IPS-18a (cell line): ENCODE measurements around the gene EPG5.
"Not testable (repeated sequence)": the region's sequence is repeated elsewhere in the genome, so short reads cannot be mapped to it uniquely, and the experiment has no call there.

Experiments used
- H3K27ac ChIP-seq: one replicate; pipeline ENCODE4 v1.5.1; 2013; ENCODE audit warnings: low read length
- H3K27me3 ChIP-seq: one replicate; pipeline ENCODE4 v1.6.1; 2013; ENCODE audit warnings: mild to moderate bottlenecking, low read length; ENCODE audit not compliant: control insufficient read depth, insufficient read depth
- H3K36me3 ChIP-seq: one replicate; pipeline ENCODE4 v1.6.1; 2013; ENCODE audit warnings: low read depth, low read length; ENCODE audit not compliant: control insufficient read depth
- H3K4me1 ChIP-seq: one replicate; pipeline ENCODE4 v1.6.1; 2013; ENCODE audit warnings: low read depth, low read length; ENCODE audit not compliant: control insufficient read depth
- H3K4me3 ChIP-seq: one replicate; pipeline ENCODE4 v1.5.1; 2013; ENCODE audit warnings: low read length
- H3K9ac ChIP-seq: one replicate; pipeline ENCODE4 v1.6.1; 2013; ENCODE audit warnings: mild to moderate bottlenecking, low read length, moderate library complexity
- H3K9me3 ChIP-seq: one replicate; pipeline ENCODE4 v1.6.1; 2013; ENCODE audit warnings: low read depth, low read length; ENCODE audit not compliant: control insufficient read depth

EPG5 gene

DNA sequence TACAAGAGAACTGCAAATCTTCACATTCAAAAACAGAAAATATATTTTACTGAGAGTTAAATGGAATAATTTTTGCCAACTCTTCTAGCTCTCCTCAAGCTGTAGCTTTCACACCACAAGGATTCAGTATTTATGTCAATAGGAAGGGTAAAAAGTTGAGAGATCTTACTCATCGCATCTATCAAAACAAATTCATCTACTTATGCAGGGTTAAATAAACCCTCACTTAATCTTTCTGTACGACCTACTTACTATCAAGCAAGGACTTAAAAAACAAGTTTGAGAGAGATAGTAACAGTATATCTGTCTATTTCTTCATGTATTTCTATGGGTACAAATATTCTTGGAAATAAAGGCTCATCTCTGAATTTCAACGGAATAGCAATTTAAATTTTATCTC, 106.2 kb downstream of the EPG5 start:
- Histone ChIP-seq H3K9ac (no peak overlapping the region), H3K36me3 (peaks cover 51% of the 10 kb centered on the region)

DNA sequence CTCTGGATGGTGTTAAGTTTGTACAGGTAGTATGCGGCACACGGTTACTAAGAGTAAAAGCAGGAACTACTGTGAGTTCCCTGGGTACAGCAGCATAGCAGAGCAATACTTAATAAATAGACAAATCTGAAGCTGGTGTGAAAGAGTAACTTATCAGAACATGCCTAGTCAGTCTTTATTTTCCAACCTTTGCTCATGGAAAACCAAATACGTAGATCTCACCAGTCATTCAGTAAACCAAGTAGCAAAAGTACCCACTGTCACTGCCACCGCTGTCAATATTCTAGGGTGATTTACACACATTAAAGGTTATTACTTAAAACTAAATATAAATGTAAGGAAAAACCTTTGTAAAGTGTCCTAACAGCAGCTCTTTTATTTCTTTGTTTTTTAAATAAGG, 106.6 kb downstream of the EPG5 start:
- Histone ChIP-seq H3K9me3 (no peaks in the 10 kb centered on the region), H3K36me3 (peaks cover 51% of the 10 kb centered on the region), H3K4me1 (no peaks in the 10 kb centered on the region), H3K4me3 (no peak overlapping the region), H3K27me3 (no peaks in the 10 kb centered on the region), H3K9ac (no peak overlapping the region), H3K27ac (no peak overlapping the region)

More for the DNA sequence above, 106.2 kb downstream of the EPG5 start:
- Histone ChIP-seq H3K4me3 (no peak overlapping the region), H3K27ac (no peak overlapping the region), H3K27me3 (no peaks in the 10 kb centered on the region), H3K9me3 (no peaks in the 10 kb centered on the region), H3K4me1 (no peaks in the 10 kb centered on the region)

DNA sequence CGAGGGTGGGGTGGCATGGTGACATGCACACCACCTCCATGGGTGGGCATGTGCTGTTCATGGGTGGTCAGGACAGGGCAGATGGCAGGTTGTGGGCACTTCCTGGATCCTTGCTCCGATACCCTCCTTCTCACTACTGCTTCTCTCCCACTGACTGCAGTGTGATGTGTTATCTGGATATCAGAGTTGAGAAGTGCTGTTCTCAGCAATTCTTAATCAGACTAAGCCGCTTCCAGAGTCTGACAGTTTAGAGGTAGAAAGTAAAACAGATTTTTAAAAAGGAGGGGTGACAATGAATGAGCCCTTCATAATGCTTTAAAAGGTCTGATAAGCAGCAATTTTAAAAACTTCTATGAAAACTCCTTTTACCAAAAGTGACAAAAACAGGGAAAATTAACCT, 107.8 kb downstream of the EPG5 start:
- Histone ChIP-seq H3K4me1 (peaks cover under 1% of the 10 kb centered on the region), H3K9ac (no peak overlapping the region), H3K27me3 (no peaks in the 10 kb centered on the region), H3K4me3 (no peak overlapping the region), H3K27ac (no peak overlapping the region), H3K36me3 (peaks cover 43% of the 10 kb centered on the region), H3K9me3 (no peaks in the 10 kb centered on the region)

DNA sequence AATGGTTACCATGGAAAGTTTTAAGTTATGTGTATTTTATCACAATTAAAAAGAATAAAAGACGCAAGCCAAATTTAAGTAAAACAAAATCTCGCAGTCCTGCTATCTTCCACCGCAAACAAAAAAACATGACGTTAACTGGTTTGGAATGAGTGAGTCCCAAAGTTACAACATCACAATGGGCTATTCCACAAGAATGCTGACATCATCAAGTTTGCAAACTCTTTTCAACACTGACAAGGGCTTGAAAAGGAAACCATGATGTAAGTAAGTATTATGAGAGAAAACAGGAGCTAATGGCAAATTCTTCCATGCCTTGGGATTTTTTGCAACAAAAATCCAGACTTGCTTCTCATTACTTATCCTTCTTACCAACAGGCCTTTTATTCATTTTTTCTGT, 110.6 kb downstream of the EPG5 start:
- H3K27ac ChIP-seq: no peak overlapping the region

DNA sequence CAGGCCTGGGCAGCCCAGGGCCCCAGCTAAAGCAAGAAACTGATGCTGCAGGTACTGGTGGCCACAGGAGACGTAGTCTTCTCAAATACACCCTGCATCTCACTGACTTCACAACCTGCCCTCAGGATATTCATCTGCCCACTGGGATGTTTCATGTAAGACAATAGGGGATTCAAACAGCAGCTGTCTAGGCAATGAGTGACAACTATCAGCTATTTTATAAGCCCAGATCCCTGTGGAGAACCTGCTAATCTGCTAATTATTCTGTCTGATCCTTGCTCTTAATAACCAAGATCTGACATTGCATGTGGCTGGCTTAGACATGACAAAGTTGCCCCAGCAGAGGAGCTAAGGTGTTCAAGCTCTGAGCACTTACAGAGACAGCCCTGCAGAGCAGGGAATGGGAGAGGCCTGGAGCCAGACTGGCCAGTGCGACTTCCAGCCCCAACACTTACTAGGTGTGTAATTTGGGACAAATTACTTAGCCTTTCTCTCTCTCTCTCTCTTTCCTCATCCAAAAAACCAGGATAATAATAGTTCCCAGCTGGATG, 113.0 kb downstream of the EPG5 start:
- no peak overlapping the region for H3K4me3 ChIP-seq
- H3K9me3 ChIP-seq: no peaks in the 10 kb centered on the region
- no peak overlapping the region for H3K27ac ChIP-seq
- peaks cover 4% of the 10 kb centered on the region for H3K4me1 ChIP-seq
- no peak overlapping the region for H3K9ac ChIP-seq
- no peaks in the 10 kb centered on the region for H3K27me3 ChIP-seq
- H3K36me3 ChIP-seq: peaks cover 34% of the 10 kb centered on the region

More for the DNA sequence above, 110.6 kb downstream of the EPG5 start:
- H3K27me3 ChIP-seq: no peaks in the 10 kb centered on the region
- H3K9ac ChIP-seq: no peak overlapping the region
- peaks cover 42% of the 10 kb centered on the region for H3K36me3 ChIP-seq
- H3K9me3 ChIP-seq: no peaks in the 10 kb centered on the region
- no peak overlapping the region for H3K4me3 ChIP-seq
- H3K4me1 ChIP-seq: peaks cover 4% of the 10 kb centered on the region

DNA sequence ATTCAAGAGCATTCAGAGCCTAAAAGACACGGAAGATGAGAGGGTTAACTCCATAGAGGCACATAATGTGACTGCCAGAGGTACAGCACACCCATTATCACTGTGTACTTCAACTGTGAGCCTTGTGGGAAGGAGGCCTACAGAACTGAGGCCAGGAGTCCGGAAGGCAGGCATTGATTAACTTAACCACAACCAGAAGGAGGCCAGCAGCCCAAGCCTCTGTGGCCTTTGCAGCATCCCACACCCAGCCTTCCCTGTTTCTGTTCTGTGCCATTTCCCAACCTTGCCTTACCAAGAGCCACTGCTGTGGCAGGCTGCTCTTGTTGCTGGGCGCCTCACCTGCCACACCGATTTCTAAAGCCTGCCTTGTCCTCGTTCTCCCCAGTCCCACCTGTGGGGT, 114.5 kb downstream of the EPG5 start:
- H3K4me3 ChIP-seq: no peak overlapping the region
- peaks cover 4% of the 10 kb centered on the region for H3K4me1 ChIP-seq
- H3K27ac ChIP-seq: no peak overlapping the region
- peaks cover 21% of the 10 kb centered on the region for H3K36me3 ChIP-seq
- no peaks in the 10 kb centered on the region for H3K27me3 ChIP-seq
- H3K9me3 ChIP-seq: no peaks in the 10 kb centered on the region
- H3K9ac ChIP-seq: no peak overlapping the region

DNA sequence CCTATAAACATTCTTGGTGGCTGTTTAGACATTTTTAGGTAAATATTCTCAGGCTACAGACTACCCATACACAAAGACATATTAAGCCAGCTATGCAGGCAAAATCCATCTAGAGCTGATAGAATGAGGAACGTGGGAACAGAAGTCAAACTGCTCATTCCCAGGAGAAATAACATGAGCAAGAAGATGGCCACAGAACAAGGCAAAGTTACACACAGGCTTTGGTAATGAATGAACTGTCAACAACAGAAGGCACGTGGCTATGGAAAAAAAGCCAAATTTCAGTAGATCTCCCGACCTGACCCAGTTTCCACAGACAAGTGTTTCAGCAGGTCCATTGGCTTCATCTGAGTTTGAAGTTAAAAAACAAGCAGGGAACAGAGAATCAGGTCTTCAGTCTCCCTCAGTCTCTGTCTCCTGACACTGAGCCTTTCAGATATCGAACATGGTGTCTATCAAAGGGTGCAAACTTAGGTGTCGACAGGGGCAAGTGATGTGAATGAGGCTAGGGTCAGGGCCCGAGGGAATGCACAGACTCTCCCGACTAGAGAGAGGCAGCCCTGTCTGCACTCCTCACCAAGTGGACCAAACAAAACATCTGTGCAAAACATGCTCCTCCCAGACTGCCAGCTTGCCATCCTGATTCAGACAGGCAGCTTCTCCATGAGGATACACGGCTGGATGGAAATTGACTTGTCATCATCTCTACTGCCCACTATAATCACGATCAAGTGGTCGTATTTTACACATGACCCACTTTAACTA, 115.8 kb downstream of the EPG5 start:
- H3K27ac ChIP-seq: no peak overlapping the region
- no peaks in the 10 kb centered on the region for H3K9me3 ChIP-seq
- H3K9ac ChIP-seq: no peak overlapping the region
- no peaks in the 10 kb centered on the region for H3K27me3 ChIP-seq
- peaks cover 19% of the 10 kb centered on the region for H3K36me3 ChIP-seq
- peaks cover 4% of the 10 kb centered on the region for H3K4me1 ChIP-seq
- no peak overlapping the region for H3K4me3 ChIP-seq

DNA sequence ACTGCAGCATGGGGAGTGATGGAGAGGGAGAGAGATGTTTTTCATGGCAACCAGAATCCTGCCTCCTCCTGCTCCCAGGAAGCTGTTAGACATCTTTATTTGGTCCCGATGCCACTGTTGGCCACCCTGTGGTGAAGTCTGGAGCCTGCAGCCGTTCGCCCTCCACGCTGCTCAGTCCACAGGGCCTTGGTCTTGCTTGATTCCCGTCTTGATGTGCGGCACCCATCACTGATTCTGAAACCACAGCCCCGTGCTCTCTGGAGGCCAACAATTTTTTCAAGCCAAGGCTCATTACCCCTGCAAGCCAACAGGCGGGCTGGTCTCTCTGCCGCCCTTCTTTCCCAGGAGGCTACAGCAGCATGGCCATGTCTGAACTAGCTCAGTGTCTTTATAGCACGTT, 117.1 kb downstream of the EPG5 start:
- H3K4me3 ChIP-seq: no peak overlapping the region
- H3K27ac ChIP-seq: no peak overlapping the region
- no peak overlapping the region for H3K9ac ChIP-seq
- H3K4me1 ChIP-seq: peaks cover 4% of the 10 kb centered on the region
- no peaks in the 10 kb centered on the region for H3K9me3 ChIP-seq
- no peaks in the 10 kb centered on the region for H3K27me3 ChIP-seq
- peaks cover 8% of the 10 kb centered on the region for H3K36me3 ChIP-seq

DNA sequence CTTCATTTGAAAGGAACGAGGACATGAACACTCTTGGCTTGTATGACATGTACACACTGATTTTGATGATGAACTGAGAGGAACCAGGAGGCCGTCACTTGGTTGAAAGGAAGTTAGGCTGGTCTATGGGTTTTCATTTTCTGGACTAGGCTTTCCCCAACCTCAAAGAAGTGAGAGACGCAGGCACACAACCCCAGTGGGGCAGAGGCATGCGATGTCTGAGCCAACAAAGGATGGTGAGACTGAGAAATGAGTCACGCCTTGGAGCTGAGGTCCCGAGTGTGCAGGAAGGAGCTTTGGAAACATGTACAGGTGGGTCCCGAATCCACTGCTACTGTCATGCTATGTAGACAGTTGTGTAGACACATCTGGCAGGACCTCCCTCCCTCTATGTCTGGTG, 117.6 kb downstream of the EPG5 start:
- no peak overlapping the region for H3K4me3 ChIP-seq
- H3K27me3 ChIP-seq: no peaks in the 10 kb centered on the region
- peaks cover 8% of the 10 kb centered on the region for H3K36me3 ChIP-seq
- H3K9me3 ChIP-seq: no peaks in the 10 kb centered on the region
- no peak overlapping the region for H3K27ac ChIP-seq
- no peak overlapping the region for H3K9ac ChIP-seq
- peaks cover 4% of the 10 kb centered on the region for H3K4me1 ChIP-seq

DNA sequence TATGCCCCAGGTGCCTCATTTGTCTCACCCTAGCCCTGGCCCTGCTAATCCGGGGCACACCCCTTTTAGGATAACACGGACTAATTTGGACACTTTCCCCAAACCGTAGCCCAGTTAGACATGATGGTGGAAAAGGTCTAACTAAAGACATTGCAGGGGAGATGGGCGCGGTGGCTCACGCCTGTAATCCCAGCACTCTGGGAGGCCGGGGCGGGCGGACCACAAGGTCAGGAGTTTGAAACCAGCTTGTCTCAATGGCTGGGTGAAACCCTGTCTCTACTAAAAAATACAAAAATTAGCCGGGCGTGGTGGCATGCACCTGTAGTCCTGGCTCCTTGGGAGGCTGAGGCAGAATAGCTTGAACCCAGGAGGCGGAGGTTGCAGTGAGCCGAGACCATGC, 118.5 kb downstream of the EPG5 start:
- H3K9ac ChIP-seq, H3K27me3 ChIP-seq, H3K27ac ChIP-seq, H3K36me3 ChIP-seq, H3K9me3 ChIP-seq, H3K4me3 ChIP-seq, H3K4me1 ChIP-seq: not testable (repeated sequence)

DNA sequence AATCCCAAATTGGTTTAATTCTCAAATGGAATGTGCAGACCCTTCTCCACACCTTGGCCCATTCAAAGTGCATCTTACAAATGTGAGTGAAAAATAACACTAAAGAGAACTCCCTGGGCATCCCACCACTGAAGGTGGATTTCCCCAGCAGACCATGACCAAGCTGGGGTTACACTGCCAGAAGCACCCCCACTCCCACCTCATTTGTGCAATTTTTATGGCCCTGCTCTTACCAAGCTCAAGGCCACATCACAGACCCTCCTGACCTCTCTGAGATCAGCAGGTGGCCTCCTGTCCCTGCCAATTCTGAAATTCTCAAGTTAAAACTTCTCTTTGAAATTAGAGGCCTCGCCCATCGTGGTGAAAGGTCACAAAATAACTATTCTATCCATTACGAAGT, 120.0 kb downstream of the EPG5 start:
- Histone ChIP-seq H3K4me1 (no peaks in the 10 kb centered on the region), H3K27me3 (no peaks in the 10 kb centered on the region), H3K36me3 (no peaks in the 10 kb centered on the region), H3K4me3 (no peak overlapping the region), H3K9me3 (no peaks in the 10 kb centered on the region), H3K9ac (no peak overlapping the region), H3K27ac (no peak overlapping the region)

DNA sequence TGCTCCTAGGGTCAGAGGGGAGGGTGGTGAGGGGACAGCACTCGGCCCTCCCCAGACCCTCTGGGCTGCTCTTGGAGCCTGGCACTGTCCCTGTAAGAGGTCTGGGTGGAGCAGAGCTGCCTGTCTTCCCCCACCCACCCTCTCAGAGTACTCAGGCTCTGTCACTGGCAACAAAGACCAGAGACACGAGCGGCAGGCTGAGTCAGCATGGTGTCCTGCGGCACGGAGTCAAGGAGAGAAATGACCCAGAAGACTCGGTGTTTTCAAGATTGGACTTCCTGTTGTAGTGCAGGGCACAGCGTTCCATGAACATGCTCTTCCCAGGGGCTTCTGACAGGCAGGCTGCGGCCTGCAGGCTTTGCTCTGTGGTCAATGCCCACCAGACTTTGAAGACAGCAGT, 121.7 kb downstream of the EPG5 start:
- Histone ChIP-seq H3K4me1 (no peaks in the 10 kb centered on the region), H3K9ac (no peak overlapping the region), H3K27ac (no peak overlapping the region), H3K9me3 (no peaks in the 10 kb centered on the region), H3K4me3 (no peak overlapping the region), H3K36me3 (no peaks in the 10 kb centered on the region), H3K27me3 (no peaks in the 10 kb centered on the region)
